ENCODE measurements around the gene NKX6-2. TPM values are rescaled to one million over a fixed set of nuclear protein-coding genes. Genes with fewer than 3 reads are reported as not detected.
"Not testable (repeated sequence)": the region's sequence is repeated elsewhere in the genome, so short reads cannot be mapped to it uniquely, and the experiment has no call there.

The NKX6-2 gene
- total and polyA plus RNA-seq, 5 experiments from 2014 or later = 0.66 TPM; not detected in 4

DNA sequence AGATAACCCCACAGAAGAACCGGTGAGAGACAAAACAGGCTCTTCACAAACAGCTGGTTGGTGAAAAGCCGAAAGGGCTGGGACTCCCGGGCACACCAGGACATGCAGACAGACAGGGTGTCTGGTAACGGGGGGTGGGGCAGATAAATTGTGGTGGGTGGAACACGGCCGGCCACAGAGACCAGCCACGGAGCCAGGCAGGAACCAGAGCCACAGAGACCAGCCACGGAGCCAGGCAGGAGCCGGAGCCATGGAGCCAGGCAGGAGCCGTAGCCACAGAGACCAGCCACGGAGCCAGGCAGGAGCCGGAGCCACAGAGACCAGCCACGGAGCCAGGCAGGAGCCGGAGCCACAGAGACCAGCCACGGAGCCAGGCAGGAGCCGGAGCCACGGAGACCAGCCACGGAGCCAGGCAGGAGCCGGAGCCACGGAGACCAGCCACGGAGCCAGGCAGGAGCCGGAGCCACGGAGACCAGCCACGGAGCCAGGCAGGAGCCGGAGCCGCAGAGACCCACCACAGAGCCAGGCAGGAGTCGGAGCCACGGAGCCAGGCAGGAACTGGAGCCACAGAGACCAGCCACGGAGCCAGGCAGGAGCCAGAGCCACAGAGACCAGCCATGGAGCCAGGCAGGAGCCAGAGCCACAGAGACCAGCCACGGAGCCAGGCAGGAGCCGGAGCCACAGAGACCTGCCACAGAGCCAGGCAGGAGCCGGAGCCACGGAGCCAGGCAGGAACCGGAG is 40.0 kb upstream of the NKX6-2 start:
- DNase-seq, ATAC-seq, H3K4me3 Mint-ChIP-seq, H3K9me3 Mint-ChIP-seq, H3K36me3 Mint-ChIP-seq, H3K4me1 Mint-ChIP-seq, POLR2A ChIA-PET, H3K27ac Mint-ChIP-seq, H3K27me3 Mint-ChIP-seq: not testable (repeated sequence)

DNA sequence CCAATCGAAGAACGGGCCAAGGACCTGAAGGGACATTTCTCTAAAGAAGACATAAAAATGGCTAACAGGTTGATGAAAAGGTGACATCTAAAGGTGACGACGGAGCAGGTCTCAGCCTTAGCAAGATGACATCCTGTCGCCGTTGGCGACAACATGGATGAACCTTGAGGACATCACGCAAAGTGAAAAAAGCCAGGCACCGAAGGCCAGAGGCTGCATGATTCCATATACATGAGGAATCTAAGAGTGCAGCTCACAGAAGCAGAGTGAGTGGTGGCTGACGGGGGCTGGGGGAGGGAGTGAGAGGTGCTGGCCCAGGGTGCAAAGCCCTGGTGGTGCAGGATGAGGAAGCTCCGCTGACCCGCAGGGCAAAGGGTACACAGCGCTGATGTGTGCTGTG is 34.1 kb upstream of the NKX6-2 start:
- no peaks in the 10 kb centered on the region for H3K4me1 Mint-ChIP-seq
- POLR2A ChIA-PET = no interaction called here
- peaks cover 9 to 48% (median 31%) of the 10 kb centered on the region in 5 donors for H3K27me3 Mint-ChIP-seq
- H3K36me3 Mint-ChIP-seq = no peaks in the 10 kb centered on the region
- no peaks in the 10 kb centered on the region for H3K9me3 Mint-ChIP-seq
- DNase-seq (no peak), ATAC-seq (no peak)
- no peak overlapping the region for H3K4me3 Mint-ChIP-seq
- H3K27ac Mint-ChIP-seq = peak overlapping the region in 1 of 10 donors; percentile 21

DNA sequence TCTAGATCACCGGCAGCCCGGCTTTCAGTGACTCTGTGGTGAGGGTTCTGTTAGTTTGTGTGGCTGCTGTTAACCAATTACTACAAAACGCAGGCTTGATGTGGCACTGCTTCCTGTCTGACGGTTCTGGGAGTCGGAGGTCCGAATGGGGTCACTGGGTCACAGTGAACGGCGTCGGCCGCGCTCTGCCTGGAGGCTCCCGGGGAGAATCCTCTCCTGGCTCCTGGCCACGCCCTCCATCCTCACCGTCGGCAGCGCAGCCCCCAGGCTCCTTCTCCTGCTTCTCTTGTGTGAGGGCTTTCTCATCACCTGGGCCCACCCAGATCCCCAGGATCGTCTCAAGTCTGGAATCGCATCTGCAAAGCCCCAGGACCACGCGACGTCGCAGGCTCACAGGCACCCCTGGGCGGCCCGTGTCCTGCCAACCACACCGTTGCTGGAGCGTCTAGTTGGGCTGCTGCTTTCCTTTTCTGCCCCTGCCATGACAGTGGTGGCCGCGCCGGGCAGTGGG is 31.8 kb upstream of the NKX6-2 start:
- H3K36me3 Mint-ChIP-seq = no peaks in the 10 kb centered on the region
- no peak for ATAC-seq
- H3K27me3 Mint-ChIP-seq = peaks cover 9 to 56% (median 33%) of the 10 kb centered on the region in 5 donors
- no peaks in the 10 kb centered on the region for H3K9me3 Mint-ChIP-seq
- no peaks in the 10 kb centered on the region for H3K4me1 Mint-ChIP-seq
- POLR2A ChIA-PET = no interaction called here
- no peak overlapping the region for H3K27ac Mint-ChIP-seq
- DNase-seq = no peak
- no peak overlapping the region for H3K4me3 Mint-ChIP-seq

DNA sequence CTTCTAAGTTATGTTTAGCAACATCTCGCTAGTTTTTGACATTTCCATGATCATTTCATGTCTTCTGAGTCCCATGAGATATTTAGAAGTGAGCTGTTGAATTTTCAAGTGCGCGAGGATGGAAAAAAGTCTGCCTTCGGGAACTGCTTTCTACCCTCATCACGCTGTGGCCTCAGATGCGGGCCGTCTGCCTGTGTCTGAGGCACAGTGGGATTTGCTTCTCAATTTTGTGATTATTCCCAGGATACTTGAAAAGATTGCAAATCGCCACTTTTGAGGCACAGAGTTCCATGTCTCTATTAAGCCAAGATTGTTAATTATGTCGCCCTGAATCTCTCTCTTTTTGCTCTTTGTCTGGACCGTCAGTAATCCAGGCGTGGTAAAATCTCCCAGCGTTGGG is 30.8 kb upstream of the NKX6-2 start:
- Mint-ChIP-seq H3K4me1 (no peaks in the 10 kb centered on the region), H3K27me3 (peaks cover 9 to 56% (median 33%) of the 10 kb centered on the region in 5 donors), H3K36me3 (no peaks in the 10 kb centered on the region), H3K9me3 (no peaks in the 10 kb centered on the region), H3K27ac (peak overlapping the region in 3 of 10 donors; percentile 19 to 26 (median 22)), H3K4me3 (no peak overlapping the region)
- POLR2A ChIA-PET = interaction anchor here (0.6 kb wide), 1 partner anchor 531 kb away, joined by 4 read pairs; the partner anchor contains the start of gene PRAP1
- DNase-seq = no peak
- no peak for ATAC-seq

DNA sequence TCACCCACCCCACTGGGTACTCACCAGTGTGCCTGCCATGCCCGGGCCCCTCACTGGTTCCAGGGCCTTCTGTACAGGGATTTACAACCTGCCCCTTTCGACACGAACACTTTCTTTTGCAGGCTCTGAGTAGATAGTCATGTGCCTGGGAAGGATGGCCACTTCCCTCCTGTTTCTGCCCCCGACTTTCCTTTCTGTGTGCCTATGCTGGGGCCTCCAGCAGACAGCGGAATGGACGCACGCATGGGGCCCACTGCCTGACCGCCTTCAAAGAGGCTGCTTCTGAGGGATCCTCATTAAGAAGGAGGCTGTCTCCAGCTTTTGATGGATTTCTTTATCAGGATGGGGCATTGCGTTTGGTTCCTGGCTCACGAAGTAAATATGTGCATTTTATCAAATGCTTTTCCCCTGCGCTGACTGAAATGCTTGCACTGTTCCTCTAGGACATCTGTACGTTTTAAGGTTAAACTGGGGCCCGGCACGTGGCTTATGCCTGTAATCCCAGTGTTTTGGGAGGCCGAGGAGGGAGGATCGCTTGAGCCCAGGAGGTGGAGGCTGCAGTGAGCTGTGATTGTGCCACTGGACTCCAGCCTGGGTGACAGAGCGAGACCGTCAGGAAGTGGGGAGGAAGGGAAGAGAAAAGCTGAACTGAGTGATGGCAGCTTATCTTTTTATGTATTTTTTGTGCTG is 29.4 kb upstream of the NKX6-2 start:
- ATAC-seq = no peak
- peaks cover 9 to 56% (median 33%) of the 10 kb centered on the region in 5 donors for H3K27me3 Mint-ChIP-seq
- no peak overlapping the region for H3K27ac Mint-ChIP-seq
- no peak overlapping the region for H3K4me3 Mint-ChIP-seq
- DNase-seq = peak in 1 of 10 donors; percentile 50
- H3K36me3 Mint-ChIP-seq = no peaks in the 10 kb centered on the region
- no peaks in the 10 kb centered on the region for H3K9me3 Mint-ChIP-seq
- POLR2A ChIA-PET = no interaction called here
- no peaks in the 10 kb centered on the region for H3K4me1 Mint-ChIP-seq

DNA sequence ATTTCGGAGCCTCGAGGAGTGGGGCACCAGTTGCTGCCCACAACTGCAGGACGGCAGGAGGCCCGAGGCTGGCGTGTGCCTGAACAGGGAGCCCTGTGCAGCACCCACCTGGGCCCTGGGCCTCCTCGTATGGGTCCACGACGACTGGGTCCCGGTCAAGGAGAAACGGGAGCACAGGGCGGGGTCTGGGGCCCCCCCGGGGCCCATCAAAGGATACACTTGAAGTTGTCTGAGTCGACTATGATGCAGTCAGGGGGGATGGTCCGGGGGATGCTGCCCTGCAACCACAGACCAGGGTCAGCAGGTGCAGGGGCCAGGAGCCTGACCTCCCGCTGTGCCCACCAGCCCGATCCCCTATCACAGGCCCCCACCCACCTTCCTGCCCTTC is 28.5 kb upstream of the NKX6-2 start:
- POLR2A ChIA-PET = no interaction called here
- H3K9me3 Mint-ChIP-seq = no peaks in the 10 kb centered on the region

DNA sequence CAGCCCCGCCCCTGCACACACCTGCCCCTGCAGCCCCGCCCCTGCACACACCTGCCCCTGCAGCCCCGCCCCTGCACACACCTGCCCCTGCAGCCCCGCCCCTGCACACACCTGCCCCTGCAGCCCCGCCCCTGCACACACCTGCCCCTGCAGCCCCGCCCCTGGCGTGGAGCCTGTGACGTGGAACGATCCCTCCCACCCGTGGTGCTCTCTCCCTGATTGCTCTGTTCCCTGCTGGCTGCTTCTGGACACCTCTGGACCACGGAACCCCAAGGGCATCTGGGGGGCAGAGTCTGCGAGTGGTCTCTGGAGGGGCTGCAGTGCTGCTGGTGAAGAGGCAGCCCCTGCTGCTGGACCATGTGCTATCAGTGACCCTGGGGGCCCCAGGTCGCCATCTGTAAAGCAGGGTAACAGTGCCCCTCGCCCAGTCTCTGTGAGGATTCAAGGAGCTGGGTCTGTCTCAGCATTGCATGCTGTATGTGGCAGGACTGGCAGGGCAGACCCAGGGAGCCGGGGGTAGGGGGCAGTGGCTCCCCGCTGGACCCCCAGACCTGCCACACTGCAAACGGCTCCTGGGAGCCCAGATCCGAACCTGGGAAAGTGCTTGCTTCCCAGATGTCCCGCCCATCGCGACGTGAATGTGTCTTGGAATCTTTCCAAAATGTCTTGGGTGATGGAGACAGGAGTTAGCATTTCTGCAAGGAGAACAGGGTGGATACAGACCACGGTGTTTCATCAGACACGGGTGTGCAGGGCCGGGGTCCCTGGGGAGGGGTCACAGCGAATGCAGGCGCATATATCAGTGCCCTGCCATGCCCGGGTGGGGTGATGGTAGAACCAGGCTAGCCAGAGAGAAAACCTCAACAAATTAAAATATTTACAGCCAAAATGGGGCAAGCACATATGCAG is 27.9 kb upstream of the NKX6-2 start:
- Mint-ChIP-seq H3K36me3 (no peaks in the 10 kb centered on the region), H3K27ac (peak overlapping the region in 1 of 10 donors; percentile 56), H3K4me3 (no peak overlapping the region), H3K9me3 (no peaks in the 10 kb centered on the region), H3K27me3 (peaks cover 9 to 52% (median 32%) of the 10 kb centered on the region in 5 donors), H3K4me1 (no peaks in the 10 kb centered on the region)
- ATAC-seq (no peak), DNase-seq (peak in 1 of 10 donors; percentile 40)
- POLR2A ChIA-PET = no interaction called here

More for the DNA sequence above, 28.5 kb upstream of the NKX6-2 start:
- Mint-ChIP-seq H3K27ac (no peak overlapping the region), H3K27me3 (peaks cover 9 to 57% (median 33%) of the 10 kb centered on the region in 5 donors), H3K36me3 (no peaks in the 10 kb centered on the region), H3K4me3 (no peak overlapping the region), H3K4me1 (no peaks in the 10 kb centered on the region)
- ATAC-seq = no peak
- peak in 1 of 10 donors; percentile 55 for DNase-seq

DNA sequence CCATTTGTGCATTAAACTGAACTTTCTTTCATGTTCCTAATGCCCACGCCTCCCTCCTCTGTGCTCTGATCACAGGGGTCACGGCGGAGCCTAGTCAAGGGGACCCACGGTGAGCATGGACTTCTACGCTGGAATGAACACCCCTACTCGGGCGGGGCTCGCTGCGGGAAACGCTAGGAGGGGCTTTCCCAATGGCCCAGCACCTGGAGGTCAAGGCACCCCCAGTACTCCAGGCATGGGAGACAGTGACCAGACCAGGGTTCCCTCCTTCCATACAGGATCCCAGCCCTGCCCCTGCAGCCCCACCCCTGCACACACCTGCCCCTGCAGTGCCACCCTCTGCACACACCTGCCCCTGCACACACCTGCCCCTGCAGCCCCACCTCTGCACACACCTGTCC is 27.1 kb upstream of the NKX6-2 start:
- POLR2A ChIA-PET = no interaction called here
- Mint-ChIP-seq H3K27ac (no peak overlapping the region), H3K9me3 (no peaks in the 10 kb centered on the region), H3K36me3 (no peaks in the 10 kb centered on the region), H3K27me3 (peaks cover 8 to 45% (median 29%) of the 10 kb centered on the region in 5 donors), H3K4me1 (no peaks in the 10 kb centered on the region), H3K4me3 (no peak overlapping the region)
- DNase-seq = peak in 1 of 10 donors; percentile 0
- ATAC-seq = no peak

DNA sequence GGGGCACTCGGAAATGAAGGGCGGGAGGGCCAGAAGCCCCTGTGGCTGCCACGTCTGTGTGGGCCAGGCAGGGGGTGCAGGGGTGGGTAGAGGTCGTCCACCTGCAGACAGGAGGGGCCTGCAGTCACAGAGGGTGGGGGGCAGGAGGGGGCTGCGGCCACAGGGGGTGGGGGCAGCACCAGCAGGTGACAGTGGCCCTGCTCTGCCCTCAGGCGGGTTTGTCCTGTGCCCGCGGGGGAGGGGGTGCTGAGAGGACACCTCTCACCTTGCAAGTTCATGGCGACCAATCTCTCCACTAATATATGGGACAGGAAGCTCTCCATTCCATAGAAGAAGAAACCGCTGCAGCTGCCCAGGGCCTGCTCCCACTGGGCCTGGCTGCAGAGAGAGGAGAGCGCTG is 26.6 kb upstream of the NKX6-2 start:
- Mint-ChIP-seq H3K4me3 (no peak overlapping the region), H3K36me3 (no peaks in the 10 kb centered on the region), H3K4me1 (no peaks in the 10 kb centered on the region), H3K27ac (no peak overlapping the region), H3K9me3 (no peaks in the 10 kb centered on the region), H3K27me3 (peaks cover 8 to 40% (median 24%) of the 10 kb centered on the region in 5 donors)
- POLR2A ChIA-PET = no interaction called here
- ATAC-seq (no peak), DNase-seq (peak in 1 of 10 donors; percentile 27)

DNA sequence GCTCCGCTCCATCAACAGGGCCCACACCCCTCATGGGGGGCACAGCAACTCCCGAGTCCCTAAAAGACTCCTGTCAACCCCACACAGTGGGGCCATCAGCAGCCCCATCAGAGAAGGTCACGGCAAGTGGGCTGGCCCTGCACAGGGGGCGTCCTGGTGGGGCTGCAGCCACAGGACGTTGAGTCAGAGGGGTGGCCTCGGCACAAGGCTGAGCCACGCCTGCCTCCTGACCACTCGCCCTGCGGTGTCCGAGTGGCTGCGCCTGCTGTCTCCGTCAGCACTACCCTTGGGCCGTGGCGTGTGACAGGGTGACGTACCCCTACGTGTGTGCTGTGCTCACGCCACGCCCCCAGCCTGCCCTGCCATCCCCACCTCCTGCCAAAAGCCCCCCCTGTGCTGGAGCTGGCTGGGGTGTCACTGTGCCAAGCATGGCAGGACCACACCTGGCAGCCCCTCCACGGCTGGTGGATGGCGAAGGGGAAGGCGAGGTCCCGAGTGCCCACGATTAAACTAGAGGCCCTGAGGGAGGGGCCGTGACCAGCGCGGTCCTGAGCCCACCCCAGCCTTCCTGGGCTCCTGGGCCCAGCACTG is 26.0 kb upstream of the NKX6-2 start:
- Mint-ChIP-seq H3K27ac (no peak overlapping the region), H3K27me3 (peaks cover 8 to 35% (median 18%) of the 10 kb centered on the region in 5 donors), H3K36me3 (no peaks in the 10 kb centered on the region), H3K9me3 (no peaks in the 10 kb centered on the region), H3K4me3 (no peak overlapping the region), H3K4me1 (no peaks in the 10 kb centered on the region)
- DNase-seq (peak in 2 of 10 donors; percentile 0 to 51), ATAC-seq (no peak)
- POLR2A ChIA-PET = no interaction called here

DNA sequence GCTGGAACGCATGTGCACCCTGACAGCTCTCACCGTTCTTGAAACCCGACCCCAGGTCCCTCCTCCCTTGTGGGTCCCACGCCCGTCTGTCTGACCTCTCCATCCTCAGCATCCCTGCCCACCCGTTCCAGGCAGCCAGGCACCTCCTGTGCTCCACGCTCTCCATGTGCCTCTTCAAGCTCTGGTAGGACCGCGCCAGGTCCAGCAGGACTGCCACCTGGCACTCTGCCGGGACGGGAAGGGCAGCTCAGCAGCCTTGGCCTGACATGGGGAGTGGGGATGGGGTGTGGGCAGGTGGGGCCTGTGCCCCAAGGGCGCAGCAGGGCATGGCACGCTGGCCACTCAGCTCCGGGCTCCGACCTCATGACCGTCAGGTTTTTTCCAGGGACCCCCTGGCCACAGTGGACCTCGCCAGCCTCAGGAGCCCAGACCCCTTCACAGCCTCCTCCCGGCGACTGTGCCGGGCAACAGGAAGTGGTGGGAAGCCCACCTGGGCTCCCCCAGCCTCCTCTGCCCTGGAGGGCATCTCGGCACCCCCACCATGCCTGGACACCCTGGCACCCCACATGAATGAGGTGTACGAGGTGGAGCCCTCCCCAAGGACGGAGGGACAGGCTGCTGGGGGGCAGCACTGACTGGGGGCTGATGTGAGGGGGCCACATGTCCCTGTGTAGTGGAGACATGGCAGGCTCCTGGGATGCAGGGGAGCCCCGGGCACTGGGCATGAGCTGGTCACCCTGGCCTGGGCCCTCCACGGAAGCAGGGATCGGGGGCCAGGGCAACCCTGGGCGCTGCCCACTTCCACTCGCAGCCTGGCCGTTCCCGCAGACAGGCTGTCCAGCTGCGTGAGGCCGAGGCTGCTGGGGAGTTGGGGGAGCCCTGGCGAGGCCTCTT is 25.1 kb upstream of the NKX6-2 start:
- H3K4me1 Mint-ChIP-seq = no peaks in the 10 kb centered on the region
- no peak overlapping the region for H3K27ac Mint-ChIP-seq

More for the DNA sequence above, 25.1 kb upstream of the NKX6-2 start:
- DNase-seq = peak in 2 of 10 donors; percentile 0 to 43
- POLR2A ChIA-PET = no interaction called here
- H3K4me3 Mint-ChIP-seq = no peak overlapping the region
- H3K9me3 Mint-ChIP-seq = no peaks in the 10 kb centered on the region
- no peak for ATAC-seq
- no peaks in the 10 kb centered on the region for H3K36me3 Mint-ChIP-seq
- H3K27me3 Mint-ChIP-seq = peaks cover 5 to 26% (median 14%) of the 10 kb centered on the region in 5 donors
